ENCODE results near the gene AGGF1.

DNA sequence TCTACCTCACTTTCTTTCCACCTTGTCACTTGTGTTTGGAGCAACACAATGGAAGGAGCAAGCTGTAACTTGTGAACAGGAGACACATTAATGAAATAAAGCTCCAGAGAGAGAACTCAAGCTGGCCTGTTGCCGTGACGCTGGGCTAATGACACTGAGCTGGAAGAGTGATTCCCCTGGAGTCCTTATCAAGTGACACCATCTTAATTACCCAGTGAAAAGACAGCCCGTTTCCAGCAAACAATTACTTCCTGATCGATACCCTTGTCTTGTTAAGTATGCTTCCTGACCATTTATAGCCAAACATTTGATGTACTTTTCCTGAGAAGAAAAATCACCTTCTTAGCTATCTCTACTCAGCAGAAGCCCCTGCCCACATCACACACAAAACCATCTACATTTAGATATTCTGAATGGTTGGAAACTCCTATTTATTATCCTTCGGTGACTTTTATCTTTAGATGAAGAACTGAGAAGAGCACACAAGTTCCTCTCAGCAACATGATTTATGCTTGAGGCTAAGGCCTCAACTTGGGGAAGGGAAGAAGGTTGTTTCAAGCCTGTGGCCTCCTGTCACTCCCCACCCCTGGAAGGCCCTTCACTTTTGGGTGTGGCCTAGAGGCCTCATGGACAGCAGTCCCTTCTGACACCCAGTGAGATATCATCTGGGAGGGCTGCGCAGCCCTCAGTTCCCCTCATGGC is 43.2 kb upstream of the AGGF1 start:
- TF ChIP-seq, protein P1, sequence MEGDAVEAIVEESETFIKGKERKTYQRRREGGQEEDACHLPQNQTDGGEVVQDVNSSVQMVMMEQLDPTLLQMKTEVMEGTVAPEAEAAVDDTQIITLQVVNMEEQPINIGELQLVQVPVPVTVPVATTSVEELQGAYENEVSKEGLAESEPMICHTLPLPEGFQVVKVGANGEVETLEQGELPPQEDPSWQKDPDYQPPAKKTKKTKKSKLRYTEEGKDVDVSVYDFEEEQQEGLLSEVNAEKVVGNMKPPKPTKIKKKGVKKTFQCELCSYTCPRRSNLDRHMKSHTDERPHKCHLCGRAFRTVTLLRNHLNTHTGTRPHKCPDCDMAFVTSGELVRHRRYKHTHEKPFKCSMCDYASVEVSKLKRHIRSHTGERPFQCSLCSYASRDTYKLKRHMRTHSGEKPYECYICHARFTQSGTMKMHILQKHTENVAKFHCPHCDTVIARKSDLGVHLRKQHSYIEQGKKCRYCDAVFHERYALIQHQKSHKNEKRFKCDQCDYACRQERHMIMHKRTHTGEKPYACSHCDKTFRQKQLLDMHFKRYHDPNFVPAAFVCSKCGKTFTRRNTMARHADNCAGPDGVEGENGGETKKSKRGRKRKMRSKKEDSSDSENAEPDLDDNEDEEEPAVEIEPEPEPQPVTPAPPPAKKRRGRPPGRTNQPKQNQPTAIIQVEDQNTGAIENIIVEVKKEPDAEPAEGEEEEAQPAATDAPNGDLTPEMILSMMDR (IDR thresholded peaks at IDR 0.05): no peak
- no peak for TF ChIP-seq ZFX (IDR thresholded peaks at IDR 0.05; ENCODE audit: borderline replicate concordance)

Measured in 22Rv1 (cell line).